HG03354 (cell line): ENCODE measurements around the gene CR1.
A peak's percentile ranks its signal among the peaks of the same experiment; 100 is the strongest.
"Not testable (repeated sequence)": the region's sequence is repeated elsewhere in the genome, so short reads cannot be mapped to it uniquely, and the experiment has no call there.

Experiments
- ATAC-seq: cut with Tn5 transposase; IDR thresholded peaks from one replicate; pipeline ENCODE4 v1.9.1; 2021; ENCODE audit warnings: mild to moderate bottlenecking; ENCODE audit not compliant: unreplicated experiment, poor library complexity, severe bottlenecking

Gene CR1

GRCh38 chr1:207575381-207575780 lies 79.4 kb downstream of the CR1 start:
- ATAC-seq = not testable (repeated sequence)

DNA sequence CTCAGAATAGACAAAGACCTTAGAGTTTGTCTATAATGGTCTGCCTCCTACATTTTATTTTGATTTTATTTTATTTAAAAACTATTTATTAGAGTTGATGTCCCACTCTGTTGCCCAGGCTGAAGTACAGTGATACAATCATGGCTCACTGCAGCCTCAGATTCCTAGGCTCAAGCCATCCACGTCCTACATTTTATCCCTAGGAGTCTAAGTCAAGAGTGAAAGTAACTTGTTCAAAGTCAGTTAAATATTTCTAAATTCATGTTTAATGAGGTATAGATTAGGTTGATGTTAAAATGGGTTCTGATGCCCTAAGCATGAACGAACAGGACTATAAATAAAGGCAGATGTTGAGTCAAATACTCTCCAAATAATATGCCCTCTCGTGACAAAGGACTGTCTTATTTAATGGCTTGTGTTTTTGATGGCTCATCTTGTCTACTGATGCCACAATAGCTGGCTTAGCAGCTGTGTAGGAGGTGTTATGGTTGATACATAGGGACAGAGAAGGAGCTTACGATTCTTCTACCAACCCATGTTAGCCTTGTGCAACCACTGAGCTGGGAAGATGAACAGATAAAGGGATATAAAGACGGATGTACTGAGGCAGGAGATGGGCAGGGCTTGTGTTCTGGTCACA lies 83.0 kb downstream of the CR1 start:
- peak; percentile 30 for ATAC-seq

- peak; percentile 96 for ATAC-seq
Measured at GRCh38 chr1:207579436-207579799, 83.5 kb downstream of the CR1 start.

DNA sequence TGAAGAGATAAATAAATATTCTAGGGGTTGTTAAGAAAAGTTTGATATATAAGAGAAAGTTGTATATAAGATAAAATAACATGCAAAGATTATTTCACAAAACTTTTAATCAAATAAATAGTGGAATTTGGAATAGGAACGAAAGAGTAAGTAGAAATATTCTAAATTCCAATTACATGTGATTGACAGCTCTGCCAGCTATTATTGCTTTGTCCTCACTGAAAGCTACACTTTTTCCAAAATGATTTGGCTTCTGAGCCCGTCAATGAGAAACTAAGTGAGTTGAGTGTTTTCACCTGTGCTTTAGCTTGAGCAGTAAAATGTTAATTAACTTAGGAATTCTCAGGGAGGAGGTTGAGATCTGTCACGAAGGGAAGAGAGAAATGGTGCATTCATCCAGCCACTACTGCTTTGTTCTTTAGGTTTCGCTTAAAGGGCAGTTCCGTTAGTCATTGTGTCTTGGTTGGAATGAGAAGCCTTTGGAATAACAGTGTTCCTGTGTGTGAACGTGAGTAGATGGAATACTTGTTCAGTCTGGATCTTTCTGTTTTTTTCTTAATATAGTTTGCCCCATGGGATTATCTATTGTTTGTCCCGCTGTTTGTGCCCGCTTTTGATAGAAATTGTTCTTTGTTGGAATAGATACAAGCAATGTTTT lies 85.7 kb downstream of the CR1 start:
- no peak for ATAC-seq

DNA sequence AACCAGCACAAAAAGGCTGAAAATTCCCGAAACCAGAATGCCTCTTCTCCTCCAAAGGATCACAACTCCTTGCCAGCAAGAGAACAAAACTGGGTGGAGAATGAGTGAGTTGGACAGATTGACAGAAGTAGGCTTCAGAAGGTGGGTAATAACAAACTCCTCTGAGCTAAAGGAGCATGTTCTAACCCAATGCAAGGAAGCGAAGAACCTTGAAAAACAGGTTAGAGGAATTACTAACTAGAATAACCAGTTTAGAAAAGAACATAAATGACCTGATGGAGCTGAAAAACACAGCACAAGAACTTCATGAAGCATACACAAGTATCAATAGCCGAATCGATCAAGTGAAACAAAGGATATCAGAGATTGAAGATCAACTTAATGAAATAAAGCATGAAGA lies 93.5 kb downstream of the CR1 start:
- not testable (repeated sequence) for ATAC-seq

GRCh38 chr1:207591205-207591604 lies 95.2 kb downstream of the CR1 start:
- not testable (repeated sequence) for ATAC-seq

- ATAC-seq = not testable (repeated sequence)
Measured at GRCh38 chr1:207594095-207594494, 98.1 kb downstream of the CR1 start.

DNA sequence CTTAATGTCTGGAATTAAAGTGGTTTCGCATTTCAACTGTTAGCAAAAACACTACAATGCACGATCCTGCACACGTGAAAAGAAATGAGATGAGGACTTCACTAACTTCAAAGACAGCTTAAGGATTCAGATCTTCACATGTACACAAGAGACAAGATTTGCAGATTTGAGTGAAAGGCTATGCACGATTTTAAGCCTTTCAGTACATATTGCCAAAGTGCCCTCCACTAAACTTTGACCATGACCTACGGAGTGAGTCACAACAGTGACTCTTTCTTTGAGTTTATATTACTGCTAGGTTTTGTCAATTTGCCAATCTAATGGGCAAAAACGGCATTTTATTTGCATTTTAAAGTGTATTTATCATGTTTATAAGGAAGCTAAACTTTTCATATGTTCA lies 107.8 kb downstream of the CR1 start:
- no peak for ATAC-seq

DNA sequence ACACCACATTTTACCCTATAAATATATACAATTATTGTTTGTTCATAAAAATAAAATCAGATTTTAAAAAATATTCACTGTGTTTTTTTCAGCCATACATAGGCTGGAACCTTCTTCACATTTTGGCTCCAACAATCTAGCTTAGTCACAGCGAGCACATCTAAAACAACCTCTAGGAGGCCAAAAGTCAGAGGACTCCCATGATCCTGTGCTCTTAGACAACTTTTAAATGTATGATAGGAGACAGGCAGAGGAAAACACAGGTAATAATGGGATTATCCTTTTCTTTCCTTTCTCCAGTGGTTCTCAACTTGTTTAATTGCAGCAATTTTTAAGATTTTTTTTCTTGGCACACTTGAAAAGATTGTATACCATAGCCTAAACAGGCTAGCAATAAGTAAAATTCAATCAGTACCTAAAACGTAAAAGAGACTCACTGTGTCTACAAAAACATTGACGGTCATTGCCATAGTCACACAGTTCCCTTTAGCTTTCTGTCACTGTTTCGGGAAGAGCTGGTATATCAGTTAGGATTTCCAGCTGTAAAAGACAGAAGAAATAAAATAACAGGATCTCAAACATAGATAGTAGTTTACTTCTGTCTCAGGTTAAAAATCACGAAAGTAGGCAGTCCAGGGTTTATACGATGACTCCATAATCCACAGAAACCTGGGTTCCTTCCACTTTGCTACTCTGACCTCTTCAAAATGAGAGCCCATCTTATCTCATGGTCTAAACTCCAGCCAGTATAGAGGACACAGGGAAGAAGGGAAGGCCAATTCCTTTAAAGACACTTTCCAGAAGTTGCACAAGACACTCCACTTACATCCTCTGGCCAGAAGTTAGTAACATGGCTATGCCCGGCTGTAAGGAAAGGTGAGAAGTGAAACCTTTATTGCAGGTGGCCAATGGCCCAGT lies 109.7 kb downstream of the CR1 start:
- ATAC-seq = no peak

GRCh38 chr1:207606362-207606755 lies 110.4 kb downstream of the CR1 start:
- ATAC-seq = no peak

- no peak for ATAC-seq
Measured at GRCh38 chr1:207612762-207613161, 116.8 kb downstream of the CR1 start.

DNA sequence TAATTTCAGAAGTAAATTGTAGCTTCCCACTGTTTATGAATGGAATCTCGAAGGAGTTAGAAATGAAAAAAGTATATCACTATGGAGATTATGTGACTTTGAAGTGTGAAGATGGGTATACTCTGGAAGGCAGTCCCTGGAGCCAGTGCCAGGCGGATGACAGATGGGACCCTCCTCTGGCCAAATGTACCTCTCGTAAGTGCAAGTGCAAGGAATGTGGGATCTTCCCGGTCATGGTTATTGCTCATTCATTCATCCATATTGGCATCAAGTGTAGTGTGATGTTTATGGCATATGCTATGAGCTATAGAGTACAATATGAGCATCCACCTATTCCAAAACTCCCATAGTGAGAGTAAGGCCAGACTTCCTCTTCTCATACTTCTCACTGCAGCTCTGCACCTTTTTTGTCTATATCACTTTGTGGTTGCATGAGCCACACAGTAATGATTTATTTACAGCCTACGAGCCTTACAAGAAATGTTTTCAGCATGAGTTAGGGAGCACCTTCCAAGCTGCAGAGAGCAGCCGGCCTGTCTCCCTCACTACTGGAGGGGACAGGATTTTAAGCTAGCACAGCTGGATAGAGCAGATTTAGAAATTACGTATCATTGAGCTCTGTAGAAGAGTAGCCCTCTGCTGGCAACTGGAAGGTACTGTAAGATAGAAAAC lies 124.0 kb downstream of the CR1 start:
- ATAC-seq = peak; percentile 97

DNA sequence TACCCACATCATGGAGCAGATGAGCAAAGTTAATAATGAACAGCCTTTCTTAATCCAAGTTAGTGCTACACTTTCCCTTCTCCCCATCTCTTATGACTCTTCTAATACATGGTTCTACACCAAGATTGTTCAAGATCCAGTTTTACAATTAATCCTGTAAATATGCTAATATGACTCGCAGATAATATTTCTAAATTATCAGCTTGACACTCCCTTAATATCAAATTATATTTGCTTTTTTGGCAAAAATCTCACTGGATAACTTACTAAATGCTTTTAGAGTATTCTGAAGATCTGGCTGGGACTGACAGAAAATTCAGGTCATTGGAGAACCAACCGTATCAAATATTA lies 124.6 kb downstream of the CR1 start:
- no peak for ATAC-seq

DNA sequence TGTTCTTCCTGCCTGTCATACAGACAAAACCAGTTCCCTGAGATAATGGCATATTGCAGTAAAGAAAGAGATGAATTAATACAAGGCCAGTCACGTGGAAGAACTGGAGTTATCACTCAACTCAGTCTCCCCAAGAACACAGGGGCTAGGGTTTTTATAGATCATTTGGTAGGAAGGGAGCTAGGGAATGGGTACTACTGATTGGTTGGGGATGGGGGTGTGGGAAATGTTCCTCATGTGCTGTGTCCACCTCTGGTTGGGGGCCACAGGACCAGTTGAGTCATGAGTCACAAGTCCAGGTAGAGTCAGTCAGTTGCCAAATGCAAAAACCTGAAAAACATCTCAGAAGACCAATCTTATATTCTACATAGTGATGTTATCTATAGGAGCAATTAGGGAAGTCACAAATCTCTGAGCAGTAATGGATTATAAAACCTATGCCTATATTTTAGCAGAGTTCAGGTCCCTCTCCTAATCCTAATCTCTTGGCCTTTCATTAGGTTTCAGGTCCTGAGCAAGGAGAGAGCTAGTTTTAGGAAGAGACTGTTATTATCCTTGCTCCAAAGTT lies 129.6 kb downstream of the CR1 start:
- ATAC-seq = not testable (repeated sequence)

GRCh38 chr1:207626972-207627337 lies 131.0 kb downstream of the CR1 start:
- ATAC-seq = no peak

- ATAC-seq = no peak
Measured at GRCh38 chr1:207627496-207627895, 131.5 kb downstream of the CR1 start.

DNA sequence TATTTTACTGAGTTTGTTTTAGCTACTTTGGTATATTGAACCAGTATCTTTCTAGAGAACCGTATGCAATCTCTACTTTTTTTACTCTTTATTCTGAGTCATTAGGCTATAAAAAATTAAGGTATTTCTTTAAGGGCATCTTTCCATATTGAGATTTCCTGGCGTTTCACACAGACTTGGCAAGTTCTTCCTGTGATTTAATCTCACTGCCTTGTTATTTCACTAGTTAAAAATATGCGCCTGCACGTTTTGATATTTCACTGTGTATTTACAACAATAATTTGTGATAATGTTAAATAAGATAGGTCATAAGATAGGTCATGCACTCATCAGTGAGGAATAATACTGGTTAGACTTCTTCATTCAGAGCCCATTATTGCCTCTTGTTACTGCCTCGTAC lies 132.8 kb downstream of the CR1 start:
- ATAC-seq = no peak

- no peak for ATAC-seq
Measured at GRCh38 chr1:207631137-207631536, 135.2 kb downstream of the CR1 start.

- ATAC-seq = no peak
Measured at GRCh38 chr1:207633226-207633625, 137.3 kb downstream of the CR1 start.

DNA sequence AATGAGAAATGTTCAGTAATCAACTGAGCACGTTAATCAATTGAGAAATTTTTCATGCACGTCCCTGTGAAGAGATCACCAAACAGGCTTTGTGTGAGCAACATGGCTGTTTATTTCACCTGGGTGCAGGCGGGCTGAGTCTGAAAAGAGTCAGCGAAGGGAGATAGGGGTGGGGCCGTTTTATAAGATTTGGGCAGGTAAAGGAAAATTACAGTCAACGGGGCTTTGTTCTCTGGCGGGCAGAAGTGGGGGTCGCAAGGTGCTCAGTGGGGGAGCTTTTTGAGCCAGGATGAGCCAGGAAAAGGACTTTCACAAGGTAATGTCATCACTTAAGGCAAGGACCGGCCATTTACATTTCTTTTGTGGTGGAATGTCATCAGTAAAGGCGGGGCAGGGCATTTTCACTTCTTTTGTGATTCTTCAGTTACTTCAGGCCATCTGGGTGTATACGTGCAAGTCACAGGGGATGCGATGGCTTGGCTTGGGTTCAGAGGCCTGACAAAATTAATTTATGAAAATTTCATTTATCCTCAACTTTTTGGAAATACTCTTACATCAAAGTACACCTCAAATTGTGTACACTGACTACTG lies 137.8 kb downstream of the CR1 start:
- not testable (repeated sequence) for ATAC-seq
